AG04449 (cell line): ENCODE results near the gene ONECUT3.

Experiments used
- CTCF ChIA-PET: fragments of 350-600 bp; formaldehyde crosslinking; extraction: SDS; loops from one replicate; lab custom pipeline; 2021; ENCODE audit warnings: antibody characterized with exemption; lab: Yijun Ruan, JAX
- POLR2A ChIA-PET: fragments of 400-600, 350-600 bp; formaldehyde crosslinking; extraction: SDS; loops from one replicate; lab custom pipeline; 2020; ENCODE audit warnings: antibody characterized with exemption, inconsistent platforms; lab: Yijun Ruan, JAX
- DNase-seq: peaks from one replicate; pipeline ENCODE4 v3.0.0-alpha.2; 2010; ENCODE audit warnings: low read depth, low spot score
- H3K4me3 ChIP-seq: 2 replicates; pipeline ENCODE4 v1.5.1; 2011; ENCODE audit warnings: low read depth, mild to moderate bottlenecking, control low read depth, low read length
- TF ChIP-seq, protein P1 (sequence below): IDR thresholded peaks from one replicate; pipeline ENCODE4 v1.5.1; 2011; ENCODE audit warnings: mild to moderate bottlenecking, moderate library complexity, low read length, control low read depth, inconsistent platforms; ENCODE audit not compliant: insufficient read depth; ENCODE audit errors: missing control alignments

ONECUT3 gene

DNA sequence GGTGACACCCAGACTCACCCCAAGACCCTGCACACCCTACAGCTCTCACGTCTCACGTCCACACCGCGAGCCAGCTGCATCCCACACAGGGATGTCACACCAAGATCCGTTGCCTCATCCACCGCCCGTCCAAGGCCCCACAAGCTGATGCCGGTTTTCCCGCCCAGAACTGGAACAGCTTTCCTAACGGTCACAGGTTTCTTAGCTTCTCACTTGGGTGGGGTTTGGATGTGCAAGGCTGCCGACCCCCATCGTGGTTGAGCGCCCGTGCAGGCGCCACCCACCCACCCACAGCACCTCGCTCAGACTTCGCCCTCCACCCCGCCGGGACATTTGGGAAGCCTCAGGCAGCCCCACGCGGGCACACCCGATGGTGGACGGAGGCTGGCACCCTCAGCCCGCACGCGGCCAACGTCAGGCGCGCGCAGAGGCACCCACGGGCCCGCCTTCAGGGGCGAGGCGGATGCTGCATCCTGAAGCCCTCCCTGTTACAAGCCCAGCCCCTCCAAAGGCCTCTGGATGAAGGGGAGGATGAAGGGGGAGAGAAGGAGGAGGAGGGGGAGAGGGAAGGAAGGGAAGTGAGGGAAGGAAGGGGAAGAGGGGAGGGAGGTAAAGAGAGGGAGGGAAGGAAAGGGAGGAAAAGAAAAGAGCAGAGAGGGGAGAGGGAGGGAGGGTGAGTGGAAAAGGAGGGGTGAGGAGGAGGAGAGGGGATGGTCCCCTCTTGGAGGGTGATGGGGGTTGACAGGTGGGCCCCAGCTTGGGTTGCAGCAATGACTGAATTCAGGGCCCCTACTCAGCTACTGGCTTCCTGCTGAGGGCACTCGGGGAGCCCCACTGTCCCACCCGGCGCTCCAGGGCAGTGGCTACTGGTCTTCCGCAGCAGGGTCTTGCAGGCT, 12.8 kb downstream of the ONECUT3 start:
- TF ChIP-seq, protein P1, sequence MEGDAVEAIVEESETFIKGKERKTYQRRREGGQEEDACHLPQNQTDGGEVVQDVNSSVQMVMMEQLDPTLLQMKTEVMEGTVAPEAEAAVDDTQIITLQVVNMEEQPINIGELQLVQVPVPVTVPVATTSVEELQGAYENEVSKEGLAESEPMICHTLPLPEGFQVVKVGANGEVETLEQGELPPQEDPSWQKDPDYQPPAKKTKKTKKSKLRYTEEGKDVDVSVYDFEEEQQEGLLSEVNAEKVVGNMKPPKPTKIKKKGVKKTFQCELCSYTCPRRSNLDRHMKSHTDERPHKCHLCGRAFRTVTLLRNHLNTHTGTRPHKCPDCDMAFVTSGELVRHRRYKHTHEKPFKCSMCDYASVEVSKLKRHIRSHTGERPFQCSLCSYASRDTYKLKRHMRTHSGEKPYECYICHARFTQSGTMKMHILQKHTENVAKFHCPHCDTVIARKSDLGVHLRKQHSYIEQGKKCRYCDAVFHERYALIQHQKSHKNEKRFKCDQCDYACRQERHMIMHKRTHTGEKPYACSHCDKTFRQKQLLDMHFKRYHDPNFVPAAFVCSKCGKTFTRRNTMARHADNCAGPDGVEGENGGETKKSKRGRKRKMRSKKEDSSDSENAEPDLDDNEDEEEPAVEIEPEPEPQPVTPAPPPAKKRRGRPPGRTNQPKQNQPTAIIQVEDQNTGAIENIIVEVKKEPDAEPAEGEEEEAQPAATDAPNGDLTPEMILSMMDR: no peak
- H3K4me3 ChIP-seq: no peak overlapping the region
- POLR2A ChIA-PET: no interaction called here
- CTCF ChIA-PET: interaction anchor here (0.8 to 5.9 kb wide), 18 partner anchors 8 to 222 kb away, joined by 3 to 105 read pairs (median 6); no protein-coding TSS in a partner anchor
- DNase-seq: no peak

- no peak overlapping the region for H3K4me3 ChIP-seq
- POLR2A ChIA-PET: no interaction called here
- TF ChIP-seq, protein P1: no peak
- no peak for DNase-seq
- CTCF ChIA-PET: interaction anchor here (0.8 to 5.9 kb wide), 20 partner anchors 8 to 235 kb away, joined by 3 to 105 read pairs (median 5); no protein-coding TSS in a partner anchor
Measured at GRCh38 chr19:1766800-1767352, 13.6 kb downstream of the ONECUT3 start.

GRCh38 chr19:1767464-1767933, 14.2 kb downstream of the ONECUT3 start:
- ChIA-PET CTCF (interaction anchor here (0.8 to 5.9 kb wide), 25 partner anchors 9 to 235 kb away, joined by 3 to 105 read pairs (median 5); no protein-coding TSS in a partner anchor), POLR2A (no interaction called here)
- no peak for DNase-seq
- H3K4me3 ChIP-seq: no peak overlapping the region
- TF ChIP-seq, protein P1: peak; percentile 93

GRCh38 chr19:1768248-1768647, 14.9 kb downstream of the ONECUT3 start:
- CTCF ChIA-PET: interaction anchor here (0.7 to 5.9 kb wide), 18 partner anchors 10 to 222 kb away, joined by 3 to 105 read pairs (median 4); no protein-coding TSS in a partner anchor
- TF ChIP-seq, protein P1: peak; percentile 23
- POLR2A ChIA-PET: no interaction called here
- DNase-seq: no peak
- no peak overlapping the region for H3K4me3 ChIP-seq

- CTCF ChIA-PET: interaction anchor here (0.7 to 5.9 kb wide), 17 partner anchors 9 to 102 kb away, joined by 3 to 105 read pairs (median 4); no protein-coding TSS in a partner anchor
- no peak overlapping the region for H3K4me3 ChIP-seq
- POLR2A ChIA-PET: no interaction called here
- TF ChIP-seq, protein P1: no peak
- no peak for DNase-seq
Measured at GRCh38 chr19:1768918-1769644, 15.8 kb downstream of the ONECUT3 start.
